GM19438 (cell line): ENCODE data around the gene SEMA3G.

Experiments used
- ATAC-seq: cut with Tn5 transposase; IDR thresholded peaks from one replicate; pipeline ENCODE4 v1.9.1; 2021; ENCODE audit warnings: low read depth; ENCODE audit not compliant: unreplicated experiment

SEMA3G gene

DNA sequence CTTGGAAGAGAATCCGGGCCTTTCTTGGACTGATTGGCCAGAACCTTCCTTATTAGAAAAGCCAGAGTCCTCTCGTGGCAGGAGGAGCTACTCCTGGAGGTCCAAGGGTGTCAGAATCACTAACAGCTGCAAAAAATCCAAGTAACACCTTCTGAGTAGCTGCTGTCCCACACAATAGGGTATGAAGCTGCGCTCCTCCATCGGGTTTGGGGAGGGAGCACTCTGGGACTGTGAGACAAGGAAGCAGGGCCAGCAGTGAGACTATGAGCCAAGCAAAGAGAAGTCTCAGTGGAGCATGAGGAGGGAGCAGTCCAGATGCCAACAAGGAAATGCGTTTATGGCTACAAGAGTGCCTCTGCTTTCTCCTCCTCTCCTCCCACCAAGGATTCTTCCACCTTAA, 21.7 kb downstream of the SEMA3G start:
- ATAC-seq, result no peak

DNA sequence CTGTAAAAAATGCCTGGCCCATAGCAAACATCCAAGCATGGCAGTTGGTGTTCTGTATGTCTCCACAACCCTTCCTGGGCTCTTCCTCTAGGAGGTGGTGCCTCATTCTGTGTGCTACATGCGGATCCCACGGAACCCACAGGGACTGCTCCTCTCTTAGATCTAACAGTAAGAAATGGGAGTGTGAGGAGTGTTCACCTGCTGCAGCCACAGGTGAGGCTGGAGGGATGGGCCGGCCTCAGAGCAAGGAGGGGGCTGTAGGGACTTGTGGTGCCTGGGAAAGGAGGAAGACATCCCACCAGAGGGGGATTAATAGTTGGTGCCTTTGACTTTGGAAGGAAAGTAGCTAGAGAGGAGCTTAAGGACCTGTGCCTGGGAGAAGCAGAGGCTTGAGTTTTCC, 22.2 kb downstream of the SEMA3G start:
- ATAC-seq, result no peak

- no peak for ATAC-seq
Measured at GRCh38 chr3:52420388-52420787, 24.5 kb downstream of the SEMA3G start.

DNA sequence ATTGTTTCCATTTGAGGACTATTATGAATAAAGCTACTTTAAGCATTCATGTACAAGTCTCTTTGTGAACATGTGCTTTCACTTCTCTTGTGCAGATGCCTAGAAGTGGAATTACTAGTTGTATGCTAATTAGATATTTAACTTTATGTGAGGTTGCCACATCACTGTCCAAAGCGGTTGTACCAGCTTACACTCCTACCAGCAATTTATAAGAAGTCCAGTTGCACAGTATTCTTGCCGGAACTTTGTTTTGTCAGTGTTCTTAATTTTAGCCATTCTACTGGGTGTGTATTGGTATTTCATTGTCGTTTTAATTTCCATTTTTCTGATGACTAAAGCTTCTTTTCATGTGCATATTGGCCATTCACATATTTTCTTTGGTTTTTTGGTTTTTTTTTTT, 29.1 kb downstream of the SEMA3G start:
- no peak for ATAC-seq

DNA sequence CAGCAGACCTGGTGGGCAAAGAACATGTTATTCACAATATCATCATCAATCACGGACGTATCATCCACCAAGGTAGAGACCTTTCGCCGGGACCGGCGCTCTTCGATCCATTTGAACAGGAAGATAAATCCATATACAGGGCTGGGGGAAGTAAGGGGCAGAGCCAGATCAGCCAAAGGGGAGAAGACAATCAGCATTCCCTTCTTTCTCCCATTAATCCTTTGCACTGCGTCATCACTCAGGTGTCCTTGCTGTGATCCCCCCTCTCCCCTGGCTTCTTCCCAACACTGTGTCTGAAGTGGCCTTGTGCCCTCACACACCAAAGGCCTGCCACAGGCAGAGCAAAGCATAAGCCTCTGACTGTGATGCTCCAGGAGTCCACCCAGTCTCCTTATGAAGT, 36.4 kb downstream of the SEMA3G start:
- ATAC-seq, result no peak

DNA sequence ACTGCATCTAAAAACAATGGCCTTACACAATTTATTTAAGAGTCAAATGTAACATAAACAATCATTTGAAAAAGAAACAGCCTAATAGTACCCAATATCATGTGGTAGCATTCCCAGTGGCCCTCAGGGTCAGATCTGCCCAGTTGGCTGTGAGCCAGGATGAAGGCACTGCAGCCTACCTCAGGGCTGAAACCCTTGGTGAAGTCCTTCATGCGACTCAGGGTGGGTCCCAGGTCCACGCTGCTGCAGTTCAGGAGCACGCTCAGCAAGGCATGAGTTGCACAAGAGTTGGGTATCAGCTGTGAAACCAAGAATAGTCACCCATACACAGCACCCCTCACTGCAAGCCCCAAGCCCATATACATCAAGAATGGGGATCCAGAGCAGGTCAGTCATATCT, 37.1 kb downstream of the SEMA3G start:
- no peak for ATAC-seq

GRCh38 chr3:52406791-52407510, 38.0 kb downstream of the SEMA3G start:
- no peak for ATAC-seq

DNA sequence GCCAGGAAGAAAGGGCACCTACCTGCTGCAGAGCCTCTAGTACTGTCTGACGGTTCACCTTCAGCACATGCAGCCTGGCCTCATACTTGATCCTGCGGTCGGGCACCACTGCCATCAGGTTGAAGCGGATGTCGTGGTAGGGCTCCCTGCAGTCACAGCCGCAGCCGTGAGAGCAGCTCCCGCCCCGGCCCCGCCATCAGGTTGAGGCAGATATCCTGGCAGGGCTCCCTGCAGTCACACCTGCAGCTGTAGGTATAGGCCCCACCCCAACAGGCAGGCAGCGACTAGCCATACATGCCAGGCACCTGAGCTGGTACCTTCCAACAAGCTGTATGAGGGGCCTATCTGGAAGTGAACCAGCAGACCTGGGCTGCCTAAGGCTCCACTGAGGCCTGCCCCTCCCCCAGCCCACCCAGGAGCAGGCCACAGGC, 38.7 kb downstream of the SEMA3G start:
- no peak for ATAC-seq

DNA sequence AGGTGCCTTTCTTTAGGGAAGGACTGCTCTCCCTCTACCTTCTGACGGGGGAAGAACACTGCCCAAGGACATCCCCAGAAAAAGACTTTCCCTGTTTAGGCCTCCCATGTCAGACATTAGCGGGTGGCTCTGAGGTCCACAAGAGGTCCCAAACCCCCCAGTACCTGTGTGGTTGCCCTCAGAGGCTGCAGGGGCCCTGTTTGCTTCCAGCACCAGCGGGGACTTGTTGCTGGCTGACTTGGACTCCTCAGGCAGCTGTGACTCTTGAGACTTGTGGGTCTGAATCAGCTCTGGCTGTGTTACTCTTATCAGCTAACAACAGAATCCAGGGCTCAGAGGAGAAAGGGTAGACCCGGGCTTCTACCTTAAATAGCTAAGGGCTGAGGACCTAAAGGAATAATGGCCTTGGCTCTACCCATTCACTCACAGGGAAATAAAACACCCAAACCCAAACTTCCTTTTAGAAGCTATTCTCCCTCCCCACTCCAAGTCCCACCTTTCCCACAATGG, 39.2 kb downstream of the SEMA3G start:
- no peak for ATAC-seq

DNA sequence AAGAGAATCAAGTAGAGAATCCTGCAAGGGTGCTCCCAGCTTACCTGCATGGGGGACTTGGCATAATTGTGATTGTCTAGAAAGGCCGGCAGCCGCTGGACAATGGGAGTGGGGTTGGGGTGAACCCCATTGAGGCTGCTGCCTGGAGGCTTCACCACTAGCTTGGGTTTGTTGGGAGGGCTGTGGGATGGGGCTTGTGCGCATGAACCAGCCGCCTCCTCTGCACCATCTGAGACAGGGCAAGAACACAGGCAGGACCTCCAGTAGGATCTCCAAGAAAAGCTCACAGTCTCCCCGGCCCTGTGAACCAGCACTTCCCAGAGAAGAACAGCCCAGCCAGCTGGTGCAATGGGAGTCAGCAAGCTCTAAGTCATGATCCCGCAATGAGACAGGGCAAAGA, 39.8 kb downstream of the SEMA3G start:
- ATAC-seq, result no peak

- ATAC-seq, result no peak
Measured at GRCh38 chr3:52404391-52404790, 40.5 kb downstream of the SEMA3G start.

DNA sequence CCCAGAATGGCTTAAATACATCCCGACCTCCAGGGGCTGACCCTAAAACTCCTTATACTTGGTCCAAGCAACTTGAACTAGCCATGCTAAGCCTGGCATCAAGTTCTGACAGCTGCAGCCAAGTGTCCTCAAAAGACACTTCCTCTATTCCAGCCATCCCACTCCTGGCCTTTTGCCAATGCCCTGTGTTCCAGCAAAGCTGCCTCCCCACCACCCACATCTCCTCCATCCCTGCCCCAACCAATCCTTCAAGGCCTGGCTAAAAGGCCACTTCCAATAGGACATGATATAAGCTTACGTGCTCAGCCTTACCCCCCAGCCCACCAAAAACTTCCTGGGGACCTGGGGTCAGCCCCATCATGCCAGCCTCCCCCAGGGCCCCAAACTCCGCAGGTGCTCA, 40.9 kb downstream of the SEMA3G start:
- ATAC-seq, result no peak

GRCh38 chr3:52403271-52403841, 41.5 kb downstream of the SEMA3G start:
- no peak for ATAC-seq

- no peak for ATAC-seq
Measured at GRCh38 chr3:52402706-52403270, 42.1 kb downstream of the SEMA3G start.

- ATAC-seq, result no peak
Measured at GRCh38 chr3:52402101-52402521, 42.8 kb downstream of the SEMA3G start.

GRCh38 chr3:52401551-52401950, 43.4 kb downstream of the SEMA3G start:
- no peak for ATAC-seq

- ATAC-seq, result no peak
Measured at GRCh38 chr3:52401021-52401420, 43.9 kb downstream of the SEMA3G start.

GRCh38 chr3:52400275-52400793, 44.6 kb downstream of the SEMA3G start:
- no peak for ATAC-seq

GRCh38 chr3:52399593-52399992, 45.3 kb downstream of the SEMA3G start:
- no peak for ATAC-seq

DNA sequence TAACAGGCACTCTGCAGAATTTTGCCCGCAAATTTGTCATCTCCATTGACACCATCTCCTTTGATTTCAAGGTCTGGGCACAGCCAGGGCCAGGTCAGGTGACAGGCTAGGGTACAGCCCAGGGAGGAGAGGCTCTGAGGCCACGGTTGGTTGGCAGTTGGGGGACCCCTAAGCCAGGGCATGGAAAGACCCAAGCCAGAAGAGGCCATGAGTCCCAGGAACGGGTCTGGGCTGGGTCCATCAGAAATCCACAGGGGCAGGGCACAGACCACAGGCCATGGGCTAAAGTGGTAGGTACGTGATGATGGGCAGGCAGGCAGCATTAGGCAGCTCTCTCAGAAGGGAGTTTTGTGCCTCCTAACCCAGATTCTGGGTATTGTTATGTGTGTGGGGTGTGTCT, 45.8 kb downstream of the SEMA3G start:
- ATAC-seq, result no peak

- no peak for ATAC-seq
Measured at GRCh38 chr3:52398670-52399081, 46.2 kb downstream of the SEMA3G start.
